CD4-positive, alpha-beta T cell treated with Interleukin-17A for 1 hour (primary cell): ENCODE results near the gene PKMYT1.
A peak's percentile ranks its signal among the peaks of the same experiment; 100 is the strongest.
"Not testable (repeated sequence)": the region's sequence is repeated elsewhere in the genome, so short reads cannot be mapped to it uniquely, and the experiment has no call there.

Experiments
- DNase-seq: peaks from one replicate; pipeline ENCODE4 v3.0.0-alpha.2; 2020

The PKMYT1 gene

GRCh38 chr16:2929693-2930092 is 50.6 kb downstream of the PKMYT1 start:
- no peak for DNase-seq

- DNase-seq, result no peak
Observed at GRCh38 chr16:2928796-2929195, 51.5 kb downstream of the PKMYT1 start.

- DNase-seq, result not testable (repeated sequence)
Observed at GRCh38 chr16:2928151-2928550, 52.1 kb downstream of the PKMYT1 start.

- DNase-seq, result peak; percentile 92
Observed at GRCh38 chr16:2927010-2927646, 53.1 kb downstream of the PKMYT1 start.

- DNase-seq, result no peak
Observed at GRCh38 chr16:2926650-2926999, 53.6 kb downstream of the PKMYT1 start.

- no peak for DNase-seq
Observed at GRCh38 chr16:2925951-2926649, 54.1 kb downstream of the PKMYT1 start.

GRCh38 chr16:2924901-2925755 is 55.1 kb downstream of the PKMYT1 start:
- no peak for DNase-seq

- DNase-seq, result no peak
Observed at GRCh38 chr16:2923481-2923880, 56.8 kb downstream of the PKMYT1 start.
